Measurements from ENCODE around the gene ANO5. TPM values are rescaled to one million over a fixed set of nuclear protein-coding genes. Genes with fewer than 3 reads are reported as not detected.

The ANO5 gene
- total and polyA plus RNA-seq, 2 donors (not counting 3 experiments of a cell fraction or from before 2014, with no cell fraction given) = 0.32 to 0.46 TPM

DNA sequence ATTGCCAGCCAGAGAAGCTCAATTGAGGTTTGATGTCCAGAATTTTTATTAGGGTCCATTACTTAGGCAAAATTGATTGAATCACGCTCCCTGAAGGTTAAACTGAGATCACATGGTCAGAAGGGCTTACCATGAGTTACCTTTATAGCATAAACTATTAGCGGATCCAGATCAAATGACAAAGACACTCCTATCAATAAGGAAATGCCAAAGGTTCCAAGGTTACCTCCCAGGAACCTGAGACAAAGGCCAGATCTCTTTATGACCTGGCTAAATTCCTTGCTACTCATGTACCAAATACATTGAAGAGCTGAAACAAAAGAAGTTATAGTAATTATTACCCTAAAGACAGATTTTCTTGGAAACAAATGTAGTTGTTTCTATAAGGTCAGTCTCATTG, 27.8 kb upstream of the ANO5 start:
- Histone ChIP-seq H3K9me3 (replicated peaks; ENCODE audit: control insufficient read depth, insufficient read depth, low read length) (no peaks in the 10 kb centered on the region), H3K27ac (ENCODE audit: insufficient read depth, low read depth, low read length) (no peak overlapping the region), H3K4me2 (ENCODE audit: insufficient read depth, low read length) (no peak overlapping the region), H2AFZ (ENCODE audit: low read depth, low read length) (no peak overlapping the region), H4K20me1 (replicated peaks; ENCODE audit: control insufficient read depth, extremely low read depth, insufficient read depth, low read length) (no peaks in the 10 kb centered on the region), H3K36me3 (ENCODE audit: control insufficient read depth in 2 of 2, extremely low read depth in 1 of 2, insufficient read depth in 2 of 2, low read length in 2 of 2) (no peaks in the 10 kb centered on the region), H3K27me3 (ENCODE audit: control insufficient read depth in 2 of 2, insufficient read depth in 2 of 2, low read length in 2 of 2) (no peaks in the 10 kb centered on the region), H3K9ac (replicated peaks; ENCODE audit: extremely low read depth, insufficient read depth, low read length) (no peak overlapping the region), H3K4me3 (replicated peaks in 1 of 3; ENCODE audit: insufficient read depth in 1 of 3, low read depth in 1 of 3, low read length in 3 of 3) (no peak overlapping the region), H3K4me1 (ENCODE audit: control insufficient read depth, extremely low read depth, insufficient read depth, low read length) (no peaks in the 10 kb centered on the region), H3K9me1 (replicated peaks; ENCODE audit: control insufficient read depth, extremely low read depth, insufficient read depth, low read length) (no peaks in the 10 kb centered on the region), H3K79me2 (ENCODE audit: control insufficient read depth, insufficient read depth, low read length) (no peaks in the 10 kb centered on the region)
- FAIRE-seq (no peak), DNase-seq (ENCODE audit: low read depth, low spot score) (no peak)
- dilution Hi-C loops (cut with MboI; ENCODE audit: extremely low pct_ligation_motif_present, low sequenced_read_pairs) = no loop called here
- CTCF ChIA-PET = no interaction called here
- POLR2A ChIA-PET = no interaction called here
- intact Hi-C loops (cut with micrococcal nuclease) = no loop called here
- TF ChIP-seq POLR2AphosphoS5 (IDR thresholded peaks at IDR 0.05; ENCODE audit: insufficient read depth, low read depth, low read length) (no peak), MYC (IDR thresholded peaks at IDR 0.05; ENCODE audit: low read depth, low read length) (no peak)
- BruUV-seq (replicated peaks) = no TSS peak

DNA sequence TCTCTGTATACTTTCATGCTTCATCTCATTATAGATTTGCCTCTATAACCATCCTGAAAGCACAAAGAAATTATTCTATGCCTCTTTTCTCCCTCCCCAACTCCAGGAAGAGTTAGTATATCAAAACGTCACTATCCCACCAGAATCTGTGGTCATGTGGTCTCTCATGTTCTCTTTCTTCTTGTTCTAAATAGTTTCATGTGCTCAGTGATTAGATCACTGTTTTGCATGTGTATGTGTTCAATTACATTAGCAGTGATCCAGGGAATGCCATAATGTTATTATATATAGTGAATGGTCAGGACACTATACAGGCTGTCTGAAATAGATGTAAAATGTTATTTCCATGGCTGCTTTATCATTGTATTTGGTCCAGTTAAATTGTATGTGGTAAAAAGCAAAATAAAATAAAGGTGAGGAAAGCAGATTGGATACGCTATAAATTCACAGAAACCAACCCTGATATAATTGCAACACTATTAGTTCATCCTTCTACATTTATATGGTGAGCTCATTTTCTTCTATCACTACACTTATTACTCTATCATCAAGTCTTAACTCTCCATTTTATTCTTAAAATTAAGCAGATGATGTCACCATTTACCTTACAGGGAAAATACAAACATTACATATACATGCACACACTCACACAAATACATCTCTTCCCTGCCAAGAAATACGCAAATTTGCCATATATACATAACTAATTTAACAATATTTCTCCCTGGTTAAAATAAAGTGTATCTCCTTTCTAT, 26.9 kb upstream of the ANO5 start:
- TF ChIP-seq POLR2AphosphoS5 (IDR thresholded peaks at IDR 0.05; ENCODE audit: insufficient read depth, low read depth, low read length) (no peak), GATA2 (IDR thresholded peaks at IDR 0.05; ENCODE audit: insufficient read depth, insufficient read length, low read depth, low read length) (no peak), EZH2 (IDR thresholded peaks at IDR 0.05; ENCODE audit: borderline replicate concordance, low read depth, low read length, severe bottlenecking) (no peak), MYC (IDR thresholded peaks at IDR 0.05; ENCODE audit: low read depth, low read length) (no peak), JUN (IDR thresholded peaks at IDR 0.05; ENCODE audit: borderline replicate concordance, insufficient read depth, insufficient read length, low read depth) (no peak)
- TF ChIP-seq, protein P1, sequence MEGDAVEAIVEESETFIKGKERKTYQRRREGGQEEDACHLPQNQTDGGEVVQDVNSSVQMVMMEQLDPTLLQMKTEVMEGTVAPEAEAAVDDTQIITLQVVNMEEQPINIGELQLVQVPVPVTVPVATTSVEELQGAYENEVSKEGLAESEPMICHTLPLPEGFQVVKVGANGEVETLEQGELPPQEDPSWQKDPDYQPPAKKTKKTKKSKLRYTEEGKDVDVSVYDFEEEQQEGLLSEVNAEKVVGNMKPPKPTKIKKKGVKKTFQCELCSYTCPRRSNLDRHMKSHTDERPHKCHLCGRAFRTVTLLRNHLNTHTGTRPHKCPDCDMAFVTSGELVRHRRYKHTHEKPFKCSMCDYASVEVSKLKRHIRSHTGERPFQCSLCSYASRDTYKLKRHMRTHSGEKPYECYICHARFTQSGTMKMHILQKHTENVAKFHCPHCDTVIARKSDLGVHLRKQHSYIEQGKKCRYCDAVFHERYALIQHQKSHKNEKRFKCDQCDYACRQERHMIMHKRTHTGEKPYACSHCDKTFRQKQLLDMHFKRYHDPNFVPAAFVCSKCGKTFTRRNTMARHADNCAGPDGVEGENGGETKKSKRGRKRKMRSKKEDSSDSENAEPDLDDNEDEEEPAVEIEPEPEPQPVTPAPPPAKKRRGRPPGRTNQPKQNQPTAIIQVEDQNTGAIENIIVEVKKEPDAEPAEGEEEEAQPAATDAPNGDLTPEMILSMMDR (IDR thresholded peaks at IDR 0.05; ENCODE audit: extremely low read depth in 1 of 2, insufficient read depth in 1 of 2, low read depth in 1 of 2, low read length in 2 of 2) = no peak
- Histone ChIP-seq H3K4me3 (replicated peaks in 1 of 3; ENCODE audit: insufficient read depth in 1 of 3, low read depth in 1 of 3, low read length in 3 of 3) (no peak overlapping the region), H4K20me1 (replicated peaks; ENCODE audit: control insufficient read depth, extremely low read depth, insufficient read depth, low read length) (no peaks in the 10 kb centered on the region), H3K9me3 (replicated peaks; ENCODE audit: control insufficient read depth, insufficient read depth, low read length) (no peaks in the 10 kb centered on the region), H3K27ac (ENCODE audit: insufficient read depth, low read depth, low read length) (no peak overlapping the region), H3K4me1 (ENCODE audit: control insufficient read depth, extremely low read depth, insufficient read depth, low read length) (no peaks in the 10 kb centered on the region), H3K9ac (replicated peaks; ENCODE audit: extremely low read depth, insufficient read depth, low read length) (no peak overlapping the region), H3K4me2 (ENCODE audit: insufficient read depth, low read length) (no peak overlapping the region), H3K79me2 (ENCODE audit: control insufficient read depth, insufficient read depth, low read length) (no peaks in the 10 kb centered on the region), H3K9me1 (replicated peaks; ENCODE audit: control insufficient read depth, extremely low read depth, insufficient read depth, low read length) (no peaks in the 10 kb centered on the region), H2AFZ (ENCODE audit: low read depth, low read length) (no peak overlapping the region), H3K36me3 (ENCODE audit: control insufficient read depth in 2 of 2, extremely low read depth in 1 of 2, insufficient read depth in 2 of 2, low read length in 2 of 2) (no peaks in the 10 kb centered on the region), H3K27me3 (ENCODE audit: control insufficient read depth in 2 of 2, insufficient read depth in 2 of 2, low read length in 2 of 2) (no peaks in the 10 kb centered on the region)
- dilution Hi-C loops (cut with MboI; ENCODE audit: extremely low pct_ligation_motif_present, low sequenced_read_pairs) (no loop called here), intact Hi-C loops (cut with micrococcal nuclease) (no loop called here)
- ChIA-PET CTCF (no interaction called here), POLR2A (no interaction called here)
- DNase-seq (ENCODE audit: low read depth, low spot score) (no peak), FAIRE-seq (no peak)
- no TSS peak for BruUV-seq (replicated peaks)
